HepG2 (cell line): ENCODE data around the gene ZNF74. TPM values are rescaled to one million over a fixed set of nuclear protein-coding genes. Genes with fewer than 3 reads are reported as not detected.

Experiments
- HNF4A ChIP-seq: sonication (generic); formaldehyde crosslinking; IDR thresholded peaks from 2 replicates; pipeline ENCODE4 v1.4.0; 2020; ENCODE audit warnings: missing genetic modification reagents
- ISL2 ChIP-seq: sonication (generic); formaldehyde crosslinking; IDR thresholded peaks from 2 replicates; pipeline ENCODE4 v1.5.0; 2020; ENCODE audit warnings: missing genetic modification reagents
- NFIB ChIP-seq: sonication (generic); formaldehyde crosslinking; IDR thresholded peaks from 2 replicates; pipeline ENCODE4 v1.9.0; 2021; ENCODE audit warnings: missing genetic modification reagents, mild to moderate bottlenecking, borderline replicate concordance
- PAWR ChIP-seq: sonication (generic); formaldehyde crosslinking; IDR thresholded peaks from 2 replicates; pipeline ENCODE4 v1.4.0; 2020; ENCODE audit warnings: missing genetic modification reagents, mild to moderate bottlenecking, borderline replicate concordance
- PAX8 ChIP-seq: sonication (generic); formaldehyde crosslinking; IDR thresholded peaks from 2 replicates; pipeline ENCODE4 v1.8.0; 2022; ENCODE audit warnings: mild to moderate bottlenecking, missing genetic modification reagents, borderline replicate concordance
- RARG ChIP-seq: sonication (generic); formaldehyde crosslinking; IDR thresholded peaks from 2 replicates; pipeline ENCODE4 v1.4.0; 2020; ENCODE audit warnings: low read depth, mild to moderate bottlenecking, missing genetic modification reagents
- RXRB ChIP-seq: IDR thresholded peaks from 2 replicates; pipeline ENCODE4 v1.6.1; 2016; ENCODE audit warnings: borderline replicate concordance, missing genetic modification reagents, missing compliant biosample characterization
- ZNF232 ChIP-seq: sonication (generic); formaldehyde crosslinking; IDR thresholded peaks from 2 replicates; pipeline ENCODE4 v1.4.0; 2020; ENCODE audit warnings: missing genetic modification reagents, borderline replicate concordance
- ZNF234 ChIP-seq: sonication (generic); formaldehyde crosslinking; conservative IDR thresholded peaks from 2 replicates; pipeline ENCODE4 v1.5.1; 2020; ENCODE audit warnings: mild to moderate bottlenecking, missing genetic modification reagents
- ZNF337 ChIP-seq: sonication (generic); formaldehyde crosslinking; IDR thresholded peaks from 2 replicates; pipeline ENCODE4 v1.5.1; 2020; ENCODE audit warnings: missing genetic modification reagents, low read depth, mild to moderate bottlenecking, borderline replicate concordance
- ZNF430 ChIP-seq: sonication (generic); formaldehyde crosslinking; IDR thresholded peaks from 2 replicates; pipeline ENCODE4 v1.9.0; 2021; ENCODE audit warnings: mild to moderate bottlenecking, missing genetic modification reagents
- ZNF546 ChIP-seq: sonication (generic); formaldehyde crosslinking; conservative IDR thresholded peaks from 2 replicates; pipeline ENCODE4 v1.8.1; 2023; ENCODE audit warnings: mild to moderate bottlenecking, missing genetic modification reagents
- ZNF556 ChIP-seq: sonication (generic); formaldehyde crosslinking; IDR thresholded peaks from 2 replicates; pipeline ENCODE4 v1.4.0; 2020; ENCODE audit warnings: mild to moderate bottlenecking, missing genetic modification reagents, borderline replicate concordance
- ZNF564 ChIP-seq: sonication (generic); formaldehyde crosslinking; IDR thresholded peaks from 2 replicates; pipeline ENCODE4 v1.8.1; 2023; ENCODE audit warnings: mild to moderate bottlenecking, missing genetic modification reagents
- ZNF776 ChIP-seq: sonication (generic); formaldehyde crosslinking; IDR thresholded peaks from 2 replicates; pipeline ENCODE4 v1.4.0; 2020; ENCODE audit warnings: mild to moderate bottlenecking, missing genetic modification reagents
- polyA plus RNA-seq, 8 experiments: library from polyadenylated mRNA; depleted of rRNA in 3 of 8; stranded (reverse) in 7 of 8; unstranded in 1 of 8; fragments of >200 nt; fragmentation: Illumina TruSeq in 4 of 8; extraction: Trizol in 4 of 8; gene quantifications; 2 replicates each; pipeline versions ENCODE4 v1.2.1 to v1.2.3, GENCODE V29; 2011 to 2016; ENCODE audit warnings: low read depth in 4 of 8, missing spikeins in 1 of 8, mixed read lengths in 1 of 8; ENCODE audit not compliant: insufficient read depth in 1 of 8
- total RNA-seq, 5 experiments: library from RNA; depleted of rRNA; stranded (reverse); fragments of >200 nt; fragmentation: Illumina TruSeq; extraction: Trizol; gene quantifications; 2 replicates each; pipeline ENCODE4 v1.2.3, GENCODE V29; 2016; ENCODE audit warnings: low read depth in 1 of 5
- TF ChIP-seq, protein P1 (sequence below): sonication (generic); formaldehyde crosslinking; IDR thresholded peaks from 2 replicates; pipeline ENCODE4 v1.5.1; 2020; ENCODE audit warnings: mild to moderate bottlenecking, missing genetic modification reagents
- TF ChIP-seq, protein P2 (sequence below): IDR thresholded peaks from 2 replicates; pipeline ENCODE4 v1.4.0; 2020; ENCODE audit warnings: mild to moderate bottlenecking, missing genetic modification reagents
- TF ChIP-seq, protein P3 (sequence below): sonication (generic); formaldehyde crosslinking; IDR thresholded peaks from 2 replicates; pipeline ENCODE4 v1.4.0; 2020; ENCODE audit warnings: low read depth, mild to moderate bottlenecking, missing genetic modification reagents

The ZNF74 gene
- total and polyA plus RNA-seq, 2 of the 13 experiments (the other 11 are each of a cell fraction or from before 2014, with no cell fraction given): 6.3 to 9.1 TPM

DNA sequence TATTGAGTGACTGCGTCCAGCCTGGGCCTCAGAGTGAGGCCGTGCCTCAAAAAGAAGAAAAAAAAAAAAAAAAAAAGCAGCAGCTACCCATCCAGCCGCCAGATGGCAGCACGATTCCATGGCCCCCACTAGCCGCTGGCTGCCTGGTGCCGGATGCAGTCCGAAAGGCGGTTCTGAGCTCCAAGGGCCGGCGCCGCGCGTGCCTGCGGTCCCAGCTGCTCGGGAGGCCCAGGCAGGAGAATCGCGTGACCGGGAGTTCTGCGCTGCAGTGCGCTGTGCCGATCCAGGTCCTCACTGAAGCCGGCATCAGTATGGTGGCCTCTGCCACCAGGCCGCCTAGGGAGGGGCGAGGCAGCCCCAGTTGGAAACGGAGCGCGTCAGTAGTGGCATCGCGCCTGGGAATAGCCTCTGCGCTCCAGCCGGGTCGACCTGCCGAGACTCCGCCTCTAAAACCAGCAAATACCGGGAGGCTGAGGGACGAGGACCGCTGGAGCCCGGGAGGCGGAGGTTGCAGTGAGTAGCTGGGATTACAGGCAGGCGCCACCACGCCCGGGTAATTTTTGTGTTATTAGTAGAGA is 24.3 kb downstream of the ZNF74 start (continued):
- TF ChIP-seq NFIB (CRISPR knock-in tag): no peak
- TF ChIP-seq, protein P1, sequence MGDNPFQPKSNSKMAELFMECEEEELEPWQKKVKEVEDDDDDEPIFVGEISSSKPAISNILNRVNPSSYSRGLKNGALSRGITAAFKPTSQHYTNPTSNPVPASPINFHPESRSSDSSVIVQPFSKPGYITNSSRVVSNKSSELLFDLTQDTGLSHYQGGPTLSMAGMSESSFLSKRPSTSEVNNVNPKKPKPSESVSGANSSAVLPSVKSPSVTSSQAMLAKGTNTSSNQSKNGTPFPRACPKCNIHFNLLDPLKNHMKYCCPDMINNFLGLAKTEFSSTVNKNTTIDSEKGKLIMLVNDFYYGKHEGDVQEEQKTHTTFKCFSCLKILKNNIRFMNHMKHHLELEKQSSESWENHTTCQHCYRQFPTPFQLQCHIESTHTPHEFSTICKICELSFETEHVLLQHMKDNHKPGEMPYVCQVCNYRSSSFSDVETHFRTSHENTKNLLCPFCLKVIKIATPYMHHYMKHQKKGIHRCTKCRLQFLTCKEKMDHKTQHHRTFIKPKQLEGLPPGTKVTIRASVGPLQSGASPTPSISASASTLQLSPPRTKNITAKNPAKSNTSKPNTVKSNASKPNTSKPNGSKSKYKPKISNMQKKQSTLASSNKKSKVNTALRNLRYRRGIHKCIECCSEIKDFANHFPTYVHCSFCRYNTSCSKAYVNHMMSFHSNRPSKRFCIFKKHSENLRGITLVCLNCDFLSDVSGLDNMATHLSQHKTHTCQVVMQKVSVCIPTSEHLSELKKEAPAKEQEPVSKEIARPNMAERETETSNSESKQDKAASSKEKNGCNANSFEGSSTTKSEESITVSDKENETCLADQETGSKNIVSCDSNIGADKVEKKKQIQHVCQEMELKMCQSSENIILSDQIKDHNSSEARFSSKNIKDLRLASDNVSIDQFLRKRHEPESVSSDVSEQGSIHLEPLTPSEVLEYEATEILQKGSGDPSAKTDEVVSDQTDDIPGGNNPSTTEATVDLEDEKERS (CRISPR knock-in tag): no peak
- TF ChIP-seq ZNF232 (CRISPR knock-in tag): no peak
- TF ChIP-seq ZNF337 (CRISPR knock-in tag): no peak
- no peak for TF ChIP-seq PAWR (CRISPR knock-in tag)
- no peak for TF ChIP-seq ZNF556
- TF ChIP-seq ZNF564 (CRISPR knock-in tag): no peak
- no peak for TF ChIP-seq ZNF546 (CRISPR knock-in tag)
- TF ChIP-seq, protein P2, sequence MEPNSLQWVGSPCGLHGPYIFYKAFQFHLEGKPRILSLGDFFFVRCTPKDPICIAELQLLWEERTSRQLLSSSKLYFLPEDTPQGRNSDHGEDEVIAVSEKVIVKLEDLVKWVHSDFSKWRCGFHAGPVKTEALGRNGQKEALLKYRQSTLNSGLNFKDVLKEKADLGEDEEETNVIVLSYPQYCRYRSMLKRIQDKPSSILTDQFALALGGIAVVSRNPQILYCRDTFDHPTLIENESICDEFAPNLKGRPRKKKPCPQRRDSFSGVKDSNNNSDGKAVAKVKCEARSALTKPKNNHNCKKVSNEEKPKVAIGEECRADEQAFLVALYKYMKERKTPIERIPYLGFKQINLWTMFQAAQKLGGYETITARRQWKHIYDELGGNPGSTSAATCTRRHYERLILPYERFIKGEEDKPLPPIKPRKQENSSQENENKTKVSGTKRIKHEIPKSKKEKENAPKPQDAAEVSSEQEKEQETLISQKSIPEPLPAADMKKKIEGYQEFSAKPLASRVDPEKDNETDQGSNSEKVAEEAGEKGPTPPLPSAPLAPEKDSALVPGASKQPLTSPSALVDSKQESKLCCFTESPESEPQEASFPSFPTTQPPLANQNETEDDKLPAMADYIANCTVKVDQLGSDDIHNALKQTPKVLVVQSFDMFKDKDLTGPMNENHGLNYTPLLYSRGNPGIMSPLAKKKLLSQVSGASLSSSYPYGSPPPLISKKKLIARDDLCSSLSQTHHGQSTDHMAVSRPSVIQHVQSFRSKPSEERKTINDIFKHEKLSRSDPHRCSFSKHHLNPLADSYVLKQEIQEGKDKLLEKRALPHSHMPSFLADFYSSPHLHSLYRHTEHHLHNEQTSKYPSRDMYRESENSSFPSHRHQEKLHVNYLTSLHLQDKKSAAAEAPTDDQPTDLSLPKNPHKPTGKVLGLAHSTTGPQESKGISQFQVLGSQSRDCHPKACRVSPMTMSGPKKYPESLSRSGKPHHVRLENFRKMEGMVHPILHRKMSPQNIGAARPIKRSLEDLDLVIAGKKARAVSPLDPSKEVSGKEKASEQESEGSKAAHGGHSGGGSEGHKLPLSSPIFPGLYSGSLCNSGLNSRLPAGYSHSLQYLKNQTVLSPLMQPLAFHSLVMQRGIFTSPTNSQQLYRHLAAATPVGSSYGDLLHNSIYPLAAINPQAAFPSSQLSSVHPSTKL (CRISPR knock-in tag): 0 out of 2 replicates have a peak, but pooled peaks have one; percentile 20
- TF ChIP-seq, protein P3, sequence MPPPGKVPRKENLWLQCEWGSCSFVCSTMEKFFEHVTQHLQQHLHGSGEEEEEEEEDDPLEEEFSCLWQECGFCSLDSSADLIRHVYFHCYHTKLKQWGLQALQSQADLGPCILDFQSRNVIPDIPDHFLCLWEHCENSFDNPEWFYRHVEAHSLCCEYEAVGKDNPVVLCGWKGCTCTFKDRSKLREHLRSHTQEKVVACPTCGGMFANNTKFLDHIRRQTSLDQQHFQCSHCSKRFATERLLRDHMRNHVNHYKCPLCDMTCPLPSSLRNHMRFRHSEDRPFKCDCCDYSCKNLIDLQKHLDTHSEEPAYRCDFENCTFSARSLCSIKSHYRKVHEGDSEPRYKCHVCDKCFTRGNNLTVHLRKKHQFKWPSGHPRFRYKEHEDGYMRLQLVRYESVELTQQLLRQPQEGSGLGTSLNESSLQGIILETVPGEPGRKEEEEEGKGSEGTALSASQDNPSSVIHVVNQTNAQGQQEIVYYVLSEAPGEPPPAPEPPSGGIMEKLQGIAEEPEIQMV (CRISPR knock-in tag): 0 out of 2 replicates have a peak, but pooled peaks have one; percentile 26
- TF ChIP-seq HNF4A: 0 out of 2 replicates have a peak, but pooled peaks have one; percentile 9
- TF ChIP-seq ZNF234 (CRISPR knock-in tag): no peak
- TF ChIP-seq PAX8 (CRISPR knock-in tag): no peak
- no peak for TF ChIP-seq ISL2 (CRISPR knock-in tag)
- TF ChIP-seq ZNF776 (CRISPR knock-in tag): no peak
- TF ChIP-seq RARG (CRISPR knock-in tag): no peak
- TF ChIP-seq ZNF430 (CRISPR knock-in tag): no peak
- peak; percentile 23; the same call in 1 of the 2 replicates for TF ChIP-seq RXRB (CRISPR knock-in tag)
